GM12878 (cell line): ENCODE data around the gene BLCAP. TPM values are rescaled to one million over a fixed set of nuclear protein-coding genes. Genes with fewer than 3 reads are reported as not detected.

ENCODE experiments used
- ATAC-seq: fragments of 200-7000 bp; cut with Tn5 transposase; 3 replicates; pipeline ENCODE4 v1.9.1; 2020; ENCODE audit warnings: mild to moderate bottlenecking, moderate library complexity
- BruUV-seq: library from RNA; stranded (reverse); fragments of 400-500 nt; replicated peaks from 2 replicates; lab custom pipeline; 2021; lab: Mats Ljungman, UMichigan
- CTCF ChIA-PET: fragments of 300-600 bp; sonication (Branson Sonifier 250); formaldehyde crosslinking; extraction: SDS; loops from one replicate; lab custom pipeline; 2021; ENCODE audit warnings: inconsistent platforms; lab: Yijun Ruan, JAX
- POLR2A ChIA-PET: fragments of 350-600 bp; formaldehyde crosslinking; extraction: SDS; loops from one replicate; lab custom pipeline; 2021; ENCODE audit warnings: inconsistent platforms; lab: Charles Lee
- RAD21 ChIA-PET: fragments of 300-600 bp; sonication (Branson Sonifier 250); formaldehyde crosslinking; loops from one replicate; lab custom pipeline; 2023; ENCODE audit warnings: antibody characterized with exemption; ENCODE audit not compliant: unreplicated experiment; lab: Charles Lee
- SMC1A ChIA-PET: fragments of 300-600 bp; sonication (Branson Sonifier 250); formaldehyde crosslinking; loops from one replicate; lab custom pipeline; 2023; ENCODE audit not compliant: unreplicated experiment, uncharacterized antibody; lab: Charles Lee
- DNase-seq: peaks from one replicate; pipeline ENCODE4 v3.0.0-alpha.2; 2011; ENCODE audit warnings: low read depth, low spot score
- FAIRE-seq: peaks from 3 replicates; lab custom pipeline; 2011; peaks lifted over from hg19 to GRCh38; lab: Jason Lieb, UNC
- H2AFZ ChIP-seq: 2 replicates; pipeline ENCODE4 v1.6.0; 2011; ENCODE audit warnings: low read depth, low read length, control low read depth; ENCODE audit not compliant: control insufficient read depth
- H3K27ac ChIP-seq: 2 replicates; pipeline ENCODE4 v1.5.1; 2011; ENCODE audit warnings: control low read depth; ENCODE audit not compliant: control insufficient read depth, insufficient read depth
- H3K27me3 ChIP-seq, 2 experiments: replicated peaks in 1 of 2; 2 replicates each; pipeline versions ENCODE4 v1.6.0 to v1.6.1; 2011; ENCODE audit warnings: low read length in 1 of 2; ENCODE audit not compliant: control insufficient read depth in 2 of 2, insufficient read depth in 2 of 2
- H3K36me3 ChIP-seq, 2 experiments: 2 replicates each; pipeline ENCODE4 v1.5.1; 2011; ENCODE audit warnings: low read length in 1 of 2; ENCODE audit not compliant: control insufficient read depth in 2 of 2, insufficient read depth in 2 of 2
- H3K4me1 ChIP-seq: 2 replicates; pipeline ENCODE4 v1.6.1; 2011; ENCODE audit warnings: mild to moderate bottlenecking, low read length, moderate library complexity, mixed read lengths; ENCODE audit not compliant: control insufficient read depth, insufficient read depth
- H3K4me2 ChIP-seq: 2 replicates; pipeline ENCODE4 v1.6.0; 2011; ENCODE audit warnings: control low read depth; ENCODE audit not compliant: control insufficient read depth, insufficient read depth
- H3K4me3 ChIP-seq: fragments of 200-600 bp; sonication (generic); 2 replicates; pipeline ENCODE4 v1.5.1; 2016
- H3K79me2 ChIP-seq: 2 replicates; pipeline ENCODE4 v1.6.0; 2011; ENCODE audit warnings: low read length; ENCODE audit not compliant: control insufficient read depth, insufficient read depth
- H3K9ac ChIP-seq: 2 replicates; pipeline ENCODE4 v1.8.0; 2011; ENCODE audit warnings: low read length, control low read depth, mixed read lengths; ENCODE audit not compliant: control insufficient read depth, insufficient read depth
- H3K9me3 ChIP-seq: replicated peaks from 3 replicates; pipeline ENCODE4 v1.5.1; 2011; ENCODE audit warnings: mild to moderate bottlenecking, low read length; ENCODE audit not compliant: control insufficient read depth, insufficient read depth
- H4K20me1 ChIP-seq: 2 replicates; pipeline ENCODE4 v1.6.0; 2011; ENCODE audit not compliant: control insufficient read depth, insufficient read depth
- FOXK2 ChIP-seq: fragments of 450-650 bp; IDR thresholded peaks from 2 replicates; pipeline ENCODE4 v1.6.1; 2017; ENCODE audit warnings: mild to moderate bottlenecking, moderate library complexity
- GABPA ChIP-seq: IDR thresholded peaks from 2 replicates; pipeline ENCODE4 v1.6.1; 2014; ENCODE audit warnings: antibody characterized with exemption, low read depth, mild to moderate bottlenecking, inconsistent platforms
- HDAC6 ChIP-seq: fragments of 200-600 bp; sonication (generic); IDR thresholded peaks from one replicate; pipeline ENCODE4 v1.8.0; 2017; ENCODE audit warnings: antibody characterized with exemption; ENCODE audit not compliant: unreplicated experiment
- IRF3 ChIP-seq: fragments of 450-650 bp; IDR thresholded peaks from 2 replicates; pipeline ENCODE4 v1.6.1; 2014; ENCODE audit warnings: mild to moderate bottlenecking
- IRF4 ChIP-seq: IDR thresholded peaks from 2 replicates; pipeline ENCODE4 v1.6.1; 2011; ENCODE audit warnings: low read depth, low read length
- KLF5 ChIP-seq: fragments of 450-650 bp; IDR thresholded peaks from 2 replicates; pipeline ENCODE4 v1.6.1; 2014; ENCODE audit warnings: mild to moderate bottlenecking; ENCODE audit not compliant: partially characterized antibody
- MEF2A ChIP-seq: IDR thresholded peaks from 2 replicates; pipeline ENCODE4 v1.6.1; 2011; ENCODE audit warnings: low read depth, mild to moderate bottlenecking, low read length, moderate library complexity; ENCODE audit not compliant: insufficient read depth
- NR2C1 ChIP-seq: fragments of 450-650 bp; IDR thresholded peaks from 2 replicates; pipeline ENCODE4 v1.6.1; 2017; ENCODE audit warnings: antibody characterized with exemption, mild to moderate bottlenecking, moderate library complexity
- NR2F1 ChIP-seq: fragments of 450-650 bp; conservative IDR thresholded peaks from 2 replicates; pipeline ENCODE4 v1.6.1; 2017; ENCODE audit warnings: mild to moderate bottlenecking
- ZBTB11 ChIP-seq: fragments of 450-650 bp; formaldehyde crosslinking; IDR thresholded peaks from 2 replicates; pipeline ENCODE4 v1.5.0; 2022; ENCODE audit warnings: mild to moderate bottlenecking, missing genetic modification characterization
- ZBTB33 ChIP-seq: fragments of 450-650 bp; IDR thresholded peaks from 2 replicates; pipeline ENCODE4 v1.6.1; 2017; ENCODE audit warnings: mild to moderate bottlenecking
- WGBS: methylation state at CpG from one replicate; pipeline ENCODE4 v1.1.6; 2016; ENCODE audit warnings: low lambda C conversion rate; ENCODE audit not compliant: insufficient replicate concordance, insufficient coverage; ENCODE audit errors: missing lambda C conversion rate; 5-methylcytosine and 5-hydroxymethylcytosine counted together
- in situ Hi-C: fragments of 300-500 bp; cut with MboI; formaldehyde crosslinking; loops from 9 replicates; pipeline ENCODE4 v1.14.3; 2018; ENCODE audit warnings: mixed read lengths
- intact Hi-C: fragments of 100-400 bp; cut with micrococcal nuclease; formaldehyde crosslinking; loops from one replicate; pipeline ENCODE4 v1.14.2; 2022; ENCODE audit not compliant: unreplicated experiment
- polyA plus RNA-seq, 11 experiments: library from polyadenylated mRNA; depleted of rRNA in 4 of 11; unstranded in 6 of 11; stranded (reverse) in 5 of 11; fragments of >200 nt; fragmentation: Nextera tagmentation in 4 of 11; fragmentation: Illumina TruSeq in 1 of 11; extraction: Ambion mirVana in 4 of 11; extraction: Trizol in 1 of 11; gene quantifications; 1 replicate in 1 of 11; 2 replicates in 10 of 11; pipeline versions ENCODE4 v1.2.1 to v1.2.3, GENCODE V29; 2011 to 2016; ENCODE audit warnings: inconsistent platforms in 2 of 11, missing spikeins in 2 of 11, low read depth in 1 of 11
- total RNA-seq, 4 experiments: library from RNA; depleted of rRNA in 3 of 4; stranded (reverse); fragments of >200 nt in 3 of 4; fragmentation: Illumina TruSeq in 1 of 4; extraction: Trizol in 1 of 4; gene quantifications; 2 replicates each; pipeline versions ENCODE4 v1.2.1 to v1.2.3, GENCODE V29; 2013 to 2021

The BLCAP gene
- total and polyA plus RNA-seq, 10 of the 15 experiments (the other 5 are each of a cell fraction or from before 2014, with no cell fraction given) = 24.6 to 62.3 (median 47.3) TPM

GRCh38 chr20:37567331-37567665, 39.6 kb upstream of the BLCAP start:
- H3K9ac ChIP-seq = no peak overlapping the region
- FAIRE-seq (no peak), ATAC-seq (no peak), DNase-seq (no peak)
- SMC1A ChIA-PET = interaction anchor here (1.1 to 2.9 kb wide), 2 partner anchors 9 to 425 kb away, joined by 3 to 9 read pairs; no protein-coding TSS in a partner anchor
- CTCF ChIA-PET = interaction anchor here (0.7 kb wide), 1 partner anchor 19 kb away, joined by 3 read pairs; no protein-coding TSS in a partner anchor
- H3K9me3 ChIP-seq = no peaks in the 10 kb centered on the region
- POLR2A ChIA-PET = no interaction called here
- no peaks in the 10 kb centered on the region for H3K79me2 ChIP-seq
- H3K4me2 ChIP-seq = no peak overlapping the region
- H3K4me1 ChIP-seq = no peaks in the 10 kb centered on the region
- H3K27ac ChIP-seq = no peak overlapping the region
- no TSS peak for BruUV-seq
- H3K36me3 ChIP-seq = no peaks in the 10 kb centered on the region
- no peaks in the 10 kb centered on the region for H4K20me1 ChIP-seq
- H2AFZ ChIP-seq = no peak overlapping the region
- no peak overlapping the region for H3K4me3 ChIP-seq
- in situ Hi-C loops (loop anchor here (5.0 to 10.0 kb wide), 2 partner anchors 425 to 658 kb away; no protein-coding TSS in a partner anchor), intact Hi-C loops (loop anchor here (10.0 kb wide), 1 partner anchor 188 kb away; no protein-coding TSS in a partner anchor)
- H3K27me3 ChIP-seq = peaks cover 2 to 12% of the 10 kb centered on the region in 2 experiments
- WGBS = 43% methylated on average over 7 of the region's 7 CpGs
- TF ChIP-seq IRF4 = no peak
- TF ChIP-seq KLF5 = no peak
- no peak for TF ChIP-seq ZBTB33
- TF ChIP-seq MEF2A = no peak
- TF ChIP-seq FOXK2 = no peak
- no peak for TF ChIP-seq NR2F1
- no peak for TF ChIP-seq ZBTB11 (CRISPR knock-in tag)
- no peak for TF ChIP-seq HDAC6
- TF ChIP-seq IRF3 = no peak
- no peak for TF ChIP-seq GABPA
- TF ChIP-seq NR2C1 = no peak
- RAD21 ChIA-PET = no interaction called here
